ENCODE data around the gene SNX10.
A peak's percentile ranks its signal among the peaks of the same experiment; 100 is the strongest.

SNX10 gene

GRCh38 chr7:26369593-26369992 is 77.9 kb downstream of the SNX10 start:
- peak; percentile 45 for DNase-seq (ENCODE audit: low spot score)

GRCh38 chr7:26370011-26370410 is 78.3 kb downstream of the SNX10 start:
- no peak for DNase-seq (ENCODE audit: low spot score)

- no peak for DNase-seq (ENCODE audit: low spot score)
These were observed 80.6 kb downstream of the SNX10 start for GRCh38 chr7:26372249-26372648.

GRCh38 chr7:26372704-26373103 is 81.0 kb downstream of the SNX10 start:
- DNase-seq (ENCODE audit: low spot score) = no peak

- DNase-seq (ENCODE audit: low spot score) = no peak
These were observed 83.1 kb downstream of the SNX10 start for GRCh38 chr7:26374647-26375373.

GRCh38 chr7:26375726-26376174 is 84.1 kb downstream of the SNX10 start:
- peak; percentile 17 for DNase-seq (ENCODE audit: low spot score)

GRCh38 chr7:26376175-26376917 is 84.7 kb downstream of the SNX10 start:
- peak; percentile 66 for DNase-seq (ENCODE audit: low spot score)

GRCh38 chr7:26378016-26378415 is 86.4 kb downstream of the SNX10 start:
- DNase-seq (ENCODE audit: low spot score) = no peak

- DNase-seq (ENCODE audit: low spot score) = no peak
These were observed 88.0 kb downstream of the SNX10 start for GRCh38 chr7:26379711-26380110.

GRCh38 chr7:26381476-26382353 is 90.1 kb downstream of the SNX10 start:
- no peak for DNase-seq (ENCODE audit: low spot score)

- DNase-seq (ENCODE audit: low spot score) = no peak
These were observed 93.6 kb downstream of the SNX10 start for GRCh38 chr7:26385240-26385639.

- DNase-seq (ENCODE audit: low spot score) = no peak
These were observed 96.1 kb downstream of the SNX10 start for GRCh38 chr7:26387731-26388130.

GRCh38 chr7:26388256-26388655 is 96.6 kb downstream of the SNX10 start:
- no peak for DNase-seq (ENCODE audit: low spot score)

- DNase-seq (ENCODE audit: low spot score) = no peak
These were observed 98.4 kb downstream of the SNX10 start for GRCh38 chr7:26390016-26390415.

- no peak for DNase-seq (ENCODE audit: low spot score)
These were observed 102.2 kb downstream of the SNX10 start for GRCh38 chr7:26393818-26394217.

GRCh38 chr7:26397332-26397731 is 105.7 kb downstream of the SNX10 start:
- DNase-seq (ENCODE audit: low spot score) = no peak

GRCh38 chr7:26397796-26398426 is 106.2 kb downstream of the SNX10 start:
- peak; percentile 67 for DNase-seq (ENCODE audit: low spot score)

- DNase-seq (ENCODE audit: low spot score) = peak; percentile 85
These were observed 106.7 kb downstream of the SNX10 start for GRCh38 chr7:26398427-26398755.

- peak; percentile 83 for DNase-seq (ENCODE audit: low spot score)
These were observed 107.3 kb downstream of the SNX10 start for GRCh38 chr7:26398756-26399509.

- no peak for DNase-seq (ENCODE audit: low spot score)
These were observed 108.1 kb downstream of the SNX10 start for GRCh38 chr7:26399736-26400135.

- DNase-seq (ENCODE audit: low spot score) = no peak
These were observed 112.0 kb downstream of the SNX10 start for GRCh38 chr7:26403640-26404039.

Measured in germinal center (tissue), 1 donor.